Measurements from ENCODE around the gene POLN.

POLN gene

DNA sequence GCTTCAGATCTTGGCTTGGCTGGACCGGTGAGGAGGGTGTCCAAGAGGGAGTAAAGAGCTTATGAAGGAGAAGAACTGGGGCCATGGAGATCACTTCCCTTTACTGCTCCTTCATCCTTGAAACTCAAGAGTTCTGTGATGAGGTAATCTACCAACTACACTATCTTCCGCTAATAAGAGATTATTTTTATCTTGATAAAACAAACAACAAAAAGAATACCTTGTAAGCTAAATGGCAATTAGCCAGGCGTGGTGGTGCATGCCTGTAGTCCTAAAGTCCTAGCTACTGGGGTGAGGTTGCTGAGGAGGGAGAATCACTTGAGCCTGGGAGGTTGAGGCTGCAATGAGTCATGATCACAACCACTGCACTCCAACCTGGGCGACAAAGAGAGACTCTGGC, 47.4 kb downstream of the POLN start:
- H3K4me3 ChIP-seq = no peak overlapping the region

DNA sequence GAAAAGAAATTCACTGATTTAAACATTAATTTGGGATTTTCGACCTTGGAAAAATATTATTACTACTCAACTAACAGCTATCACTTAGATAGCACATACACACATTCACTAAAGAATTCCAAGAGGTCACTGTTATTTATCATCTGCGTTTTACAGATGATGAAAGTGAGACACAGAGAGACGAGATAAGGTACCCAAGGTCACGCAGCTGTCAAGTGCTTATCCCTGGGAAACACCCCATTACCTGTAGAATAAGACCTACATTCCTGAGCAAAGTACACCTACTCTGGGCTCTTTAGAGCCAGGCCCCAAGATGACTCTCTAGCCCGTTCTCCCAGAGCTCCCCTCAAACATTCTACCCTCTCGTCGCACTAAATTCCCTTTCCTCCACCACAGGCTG, 48.6 kb downstream of the POLN start:
- Histone ChIP-seq H3K27ac (no peak overlapping the region), H3K4me3 (no peak overlapping the region)
- TF ChIP-seq, protein P1, sequence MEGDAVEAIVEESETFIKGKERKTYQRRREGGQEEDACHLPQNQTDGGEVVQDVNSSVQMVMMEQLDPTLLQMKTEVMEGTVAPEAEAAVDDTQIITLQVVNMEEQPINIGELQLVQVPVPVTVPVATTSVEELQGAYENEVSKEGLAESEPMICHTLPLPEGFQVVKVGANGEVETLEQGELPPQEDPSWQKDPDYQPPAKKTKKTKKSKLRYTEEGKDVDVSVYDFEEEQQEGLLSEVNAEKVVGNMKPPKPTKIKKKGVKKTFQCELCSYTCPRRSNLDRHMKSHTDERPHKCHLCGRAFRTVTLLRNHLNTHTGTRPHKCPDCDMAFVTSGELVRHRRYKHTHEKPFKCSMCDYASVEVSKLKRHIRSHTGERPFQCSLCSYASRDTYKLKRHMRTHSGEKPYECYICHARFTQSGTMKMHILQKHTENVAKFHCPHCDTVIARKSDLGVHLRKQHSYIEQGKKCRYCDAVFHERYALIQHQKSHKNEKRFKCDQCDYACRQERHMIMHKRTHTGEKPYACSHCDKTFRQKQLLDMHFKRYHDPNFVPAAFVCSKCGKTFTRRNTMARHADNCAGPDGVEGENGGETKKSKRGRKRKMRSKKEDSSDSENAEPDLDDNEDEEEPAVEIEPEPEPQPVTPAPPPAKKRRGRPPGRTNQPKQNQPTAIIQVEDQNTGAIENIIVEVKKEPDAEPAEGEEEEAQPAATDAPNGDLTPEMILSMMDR (IDR thresholded peaks at IDR 0.05) = no peak
- DNase-seq (ENCODE audit: low spot score) = no peak

More for the DNA sequence above, 47.4 kb downstream of the POLN start:
- TF ChIP-seq, protein P1 (IDR thresholded peaks at IDR 0.05) = no peak
- H3K27ac ChIP-seq = no peak overlapping the region
- DNase-seq (ENCODE audit: low spot score) = no peak

DNA sequence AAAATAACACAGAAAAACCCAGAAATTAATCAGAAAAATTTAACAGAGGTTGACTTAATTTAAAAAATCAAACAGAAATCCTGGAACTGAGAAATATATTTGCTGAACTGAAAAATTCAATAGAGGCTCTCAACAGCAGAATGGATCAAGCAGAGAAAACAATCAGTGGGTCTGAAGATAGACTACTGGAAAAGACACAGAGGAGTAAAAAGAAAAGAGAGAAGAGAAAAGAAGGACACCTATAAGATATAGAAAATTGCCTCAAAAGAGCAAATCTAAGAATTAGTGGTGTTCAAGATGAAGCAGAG, 55.1 kb downstream of the POLN start:
- no peak overlapping the region for H3K4me3 ChIP-seq
- no peak for DNase-seq (ENCODE audit: low spot score)
- TF ChIP-seq, protein P1 (IDR thresholded peaks at IDR 0.05) = no peak
- H3K27ac ChIP-seq = no peak overlapping the region

DNA sequence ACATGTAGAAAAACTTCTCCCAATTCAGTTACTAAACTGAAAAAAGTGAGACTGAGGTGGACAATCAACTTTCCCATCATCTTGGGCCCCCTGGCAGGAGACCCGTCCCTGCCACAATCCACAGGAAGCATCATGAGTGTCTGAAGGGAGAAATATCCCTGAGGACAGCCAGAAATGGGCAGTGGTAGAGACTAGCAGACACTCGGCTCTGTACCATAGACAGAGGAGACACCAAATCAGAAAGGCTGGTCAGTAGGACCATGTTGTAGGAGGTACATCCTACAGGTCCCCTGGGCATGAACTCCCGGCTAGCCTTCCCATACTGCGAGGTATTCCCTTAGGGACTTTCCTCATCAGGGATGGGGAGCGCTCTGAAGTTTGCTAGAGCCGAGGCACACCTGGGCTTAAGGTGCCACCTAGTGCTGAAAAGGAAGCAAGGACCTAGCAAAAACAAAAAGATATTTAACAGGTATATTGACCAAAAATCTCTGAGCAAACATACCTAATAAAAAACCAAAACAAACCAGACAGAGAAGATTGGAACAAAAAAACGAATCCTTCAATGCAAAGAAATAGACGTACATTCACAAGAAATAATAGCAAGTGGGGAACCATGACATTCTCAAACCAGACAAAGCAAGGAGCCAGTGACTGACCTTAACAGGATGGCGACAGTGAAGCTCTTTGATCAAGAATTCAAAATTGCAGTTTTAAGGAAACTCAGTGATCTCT, 55.6 kb downstream of the POLN start:
- Histone ChIP-seq H3K4me3 (no peak overlapping the region), H3K27ac (no peak overlapping the region)
- DNase-seq (ENCODE audit: low spot score) = no peak
- TF ChIP-seq, protein P1 (IDR thresholded peaks at IDR 0.05) = no peak

DNA sequence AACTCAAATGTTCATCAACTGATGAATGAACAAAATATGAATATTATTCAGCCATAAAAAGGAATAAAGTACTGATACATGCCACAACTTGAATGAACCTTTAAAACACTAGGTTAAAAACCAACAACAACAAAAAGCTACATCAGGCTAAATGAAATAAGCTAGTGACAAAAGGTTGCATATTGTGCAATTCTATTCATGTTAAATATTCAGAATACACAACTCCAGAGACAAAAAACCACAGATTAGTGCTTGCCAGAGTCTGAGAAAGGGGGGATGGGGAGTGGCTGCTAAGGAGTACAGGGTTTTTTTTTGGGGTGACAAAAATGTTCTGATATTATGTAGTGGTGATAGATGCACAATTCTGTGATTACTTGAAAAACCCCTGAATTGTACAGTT, 58.5 kb downstream of the POLN start:
- DNase-seq (ENCODE audit: low spot score) = no peak
- TF ChIP-seq, protein P1 (IDR thresholded peaks at IDR 0.05) = no peak
- Histone ChIP-seq H3K4me3 (no peak overlapping the region), H3K27ac (no peak overlapping the region)

DNA sequence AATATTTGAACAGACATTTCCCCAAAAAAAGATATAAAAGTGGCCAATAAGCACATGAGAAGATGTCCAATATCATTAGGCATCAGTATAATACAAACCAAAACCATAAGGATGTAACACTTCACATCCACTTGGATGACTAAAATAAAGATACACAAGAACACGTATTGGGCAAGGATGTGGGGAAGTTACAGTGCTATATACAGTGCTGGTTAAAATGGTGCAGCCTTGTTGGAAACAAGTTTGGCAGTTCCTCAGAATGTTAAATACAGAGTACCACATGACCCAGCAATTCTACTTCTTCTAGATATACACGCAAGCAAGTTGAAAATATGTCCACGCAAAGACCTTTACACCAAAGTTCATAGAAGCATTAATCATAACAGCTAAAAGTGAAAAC, 58.9 kb downstream of the POLN start:
- TF ChIP-seq, protein P1 (IDR thresholded peaks at IDR 0.05) = no peak

DNA sequence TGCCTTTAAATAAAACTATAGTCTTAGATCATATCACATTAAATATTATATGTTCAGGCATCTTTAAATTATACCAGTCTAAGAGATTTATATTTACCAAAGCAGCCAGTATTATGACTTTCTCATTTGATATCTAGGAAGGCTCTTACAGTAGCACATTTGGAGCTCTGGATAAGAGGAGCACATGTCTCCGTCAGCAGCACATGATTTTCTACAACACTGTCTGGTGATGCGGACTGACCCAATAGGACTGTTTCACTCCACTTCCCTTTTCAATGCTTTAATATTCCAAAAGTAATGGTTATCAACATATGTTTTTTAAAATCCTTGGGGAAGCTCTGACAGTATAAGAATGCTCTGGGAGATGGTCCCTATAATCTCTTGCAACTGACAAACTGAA, 61.5 kb downstream of the POLN start:
- no peak overlapping the region for H3K27ac ChIP-seq
- TF ChIP-seq, protein P1 (IDR thresholded peaks at IDR 0.05) = no peak
- H3K4me3 ChIP-seq = no peak overlapping the region
- DNase-seq (ENCODE audit: low spot score) = no peak

More for the DNA sequence above, 58.9 kb downstream of the POLN start:
- Histone ChIP-seq H3K27ac (no peak overlapping the region), H3K4me3 (no peak overlapping the region)
- DNase-seq (ENCODE audit: low spot score) = no peak
